ENCODE results near the gene PRKAR1B.

PRKAR1B gene

DNA sequence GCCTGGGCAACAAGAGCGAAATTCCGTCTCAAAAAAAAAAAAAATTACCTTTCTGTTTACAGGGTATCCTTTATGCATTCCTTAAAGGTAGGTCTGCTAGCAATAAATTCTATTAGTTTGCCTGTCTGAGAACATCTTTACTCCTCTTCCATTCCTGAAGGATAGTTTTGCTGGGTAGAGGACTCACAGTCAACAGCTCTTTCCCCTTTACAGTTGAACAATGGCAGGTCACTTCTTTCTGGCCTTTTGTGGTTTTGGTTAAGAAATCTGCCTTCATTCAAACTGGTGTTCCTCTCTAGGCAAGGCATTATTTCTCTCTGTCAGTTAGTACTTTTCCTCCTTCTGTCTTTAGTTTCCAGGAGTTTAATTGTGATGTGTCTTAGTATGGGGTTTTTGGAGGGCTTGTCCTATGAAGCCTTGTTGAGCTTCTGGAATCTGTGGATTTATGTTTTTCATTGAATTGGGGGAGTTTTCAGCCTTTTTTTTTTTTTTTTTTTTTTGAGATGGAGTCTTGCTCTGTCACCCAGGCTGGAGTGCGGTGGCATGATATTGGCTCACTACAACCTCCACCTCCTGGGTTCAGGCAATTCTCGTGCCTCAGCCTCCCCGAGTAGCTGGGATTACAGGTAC is 5.3 kb downstream of the PRKAR1B start:
- no peak for DNase-seq

DNA sequence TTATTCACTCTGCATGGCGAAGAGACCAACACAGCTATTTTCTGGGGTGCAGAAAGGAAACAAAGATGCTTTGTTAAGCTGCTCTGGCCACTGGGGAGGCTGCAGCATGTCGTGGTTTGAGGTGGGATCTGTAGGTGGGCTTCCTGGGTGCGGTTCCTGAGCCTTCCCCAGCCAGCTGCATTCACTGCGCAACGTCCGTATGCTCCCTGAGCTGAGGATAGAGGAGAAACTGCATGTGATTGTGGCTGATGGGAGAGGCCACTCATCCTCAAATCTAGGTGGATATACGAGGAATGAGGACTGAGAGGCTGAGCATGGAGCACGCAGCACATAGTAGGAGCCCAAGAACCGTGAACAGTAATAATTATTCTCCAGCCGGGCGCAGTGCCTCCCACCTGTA is 10.4 kb downstream of the PRKAR1B start:
- DNase-seq = no peak

DNA sequence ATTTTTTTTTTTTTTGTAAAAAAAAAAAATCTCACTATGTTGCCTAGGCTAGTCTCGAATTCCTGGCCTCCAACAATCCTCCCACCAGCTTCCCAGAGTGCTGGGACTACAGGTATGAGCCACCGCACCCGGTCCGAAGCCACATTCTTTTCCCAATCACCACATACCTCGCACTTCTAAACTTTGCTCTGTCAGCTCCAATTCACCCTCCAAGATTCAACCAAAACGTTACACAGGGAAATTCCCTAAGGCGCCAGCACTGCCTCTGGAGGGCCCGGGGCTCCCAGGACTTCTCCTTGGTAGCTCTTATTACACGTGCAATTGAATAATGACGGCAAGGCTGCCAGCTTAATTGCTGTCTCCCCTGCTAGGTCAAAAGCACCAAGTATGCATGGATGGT is 10.9 kb downstream of the PRKAR1B start:
- DNase-seq = no peak

DNA sequence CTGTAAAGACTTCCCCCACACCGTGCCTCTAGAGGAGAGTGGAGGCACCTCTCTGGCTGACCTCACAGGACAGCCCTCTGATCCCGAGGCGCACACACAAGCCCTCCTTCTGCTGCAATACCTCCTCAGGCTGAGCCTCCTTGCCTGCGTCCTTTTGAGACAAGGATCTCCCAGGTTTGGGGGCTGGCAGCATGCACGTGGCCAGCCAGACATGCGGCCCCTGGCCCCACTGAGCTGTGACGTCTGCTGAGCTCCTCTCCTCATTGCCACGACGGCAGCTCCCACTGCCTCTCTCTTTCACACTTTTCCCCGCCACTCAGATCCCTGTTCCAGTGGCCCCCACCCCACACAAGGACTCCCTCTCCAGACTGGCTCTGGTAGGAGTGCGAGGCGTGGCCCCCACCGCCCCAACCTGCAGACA is 12.8 kb downstream of the PRKAR1B start:
- no peak for DNase-seq

DNA sequence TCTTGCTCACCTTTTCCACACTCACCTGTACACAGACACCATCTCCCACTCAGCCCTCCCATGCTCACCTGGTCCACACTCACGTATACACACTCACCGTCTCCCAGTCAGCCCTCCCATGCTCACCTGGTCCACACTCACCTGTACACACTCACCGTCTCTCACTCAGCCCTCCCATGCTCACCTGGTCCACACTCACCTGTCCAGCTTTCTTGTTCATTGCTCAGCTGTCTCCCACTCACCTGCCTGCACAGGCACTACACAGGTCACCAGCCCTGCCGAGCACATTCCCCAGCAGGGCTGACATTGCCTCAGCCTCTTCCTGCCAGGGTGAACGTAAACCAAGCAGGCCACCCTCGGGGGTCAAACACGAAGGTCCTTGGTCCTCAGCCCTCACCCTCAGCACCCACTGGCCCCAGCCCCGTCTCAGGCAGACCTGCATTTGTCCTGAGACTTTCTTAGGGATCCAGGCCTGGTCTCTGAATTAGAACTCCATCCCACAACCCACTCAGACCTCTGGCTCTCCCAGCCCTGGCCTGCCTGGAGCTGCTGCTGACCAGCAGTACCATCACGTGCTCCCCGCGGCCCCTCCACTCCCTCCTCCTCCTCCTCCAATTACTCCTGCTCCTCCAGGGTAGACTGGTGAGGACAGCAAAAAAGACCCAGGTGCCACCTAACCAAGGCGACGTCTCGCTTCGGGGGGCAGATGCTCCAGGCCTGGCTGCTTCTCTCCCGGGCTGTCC is 13.4 kb downstream of the PRKAR1B start:
- no peak for DNase-seq

DNA sequence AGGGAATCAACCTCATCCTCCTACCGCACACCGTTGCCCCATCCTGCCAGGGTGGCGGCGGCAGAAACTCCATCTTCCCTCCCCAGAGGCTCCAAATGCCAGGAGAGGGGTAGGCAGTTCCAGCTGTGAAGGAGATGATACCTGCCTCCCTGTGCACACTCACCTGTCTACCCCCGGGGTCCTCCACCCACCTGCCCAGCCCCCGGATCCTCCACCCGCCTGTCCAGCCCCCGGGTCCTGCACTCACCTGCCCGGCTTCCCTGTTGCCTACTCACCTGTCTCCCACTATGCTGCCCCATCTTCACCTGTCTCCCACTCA is 14.0 kb downstream of the PRKAR1B start:
- no peak for DNase-seq

DNA sequence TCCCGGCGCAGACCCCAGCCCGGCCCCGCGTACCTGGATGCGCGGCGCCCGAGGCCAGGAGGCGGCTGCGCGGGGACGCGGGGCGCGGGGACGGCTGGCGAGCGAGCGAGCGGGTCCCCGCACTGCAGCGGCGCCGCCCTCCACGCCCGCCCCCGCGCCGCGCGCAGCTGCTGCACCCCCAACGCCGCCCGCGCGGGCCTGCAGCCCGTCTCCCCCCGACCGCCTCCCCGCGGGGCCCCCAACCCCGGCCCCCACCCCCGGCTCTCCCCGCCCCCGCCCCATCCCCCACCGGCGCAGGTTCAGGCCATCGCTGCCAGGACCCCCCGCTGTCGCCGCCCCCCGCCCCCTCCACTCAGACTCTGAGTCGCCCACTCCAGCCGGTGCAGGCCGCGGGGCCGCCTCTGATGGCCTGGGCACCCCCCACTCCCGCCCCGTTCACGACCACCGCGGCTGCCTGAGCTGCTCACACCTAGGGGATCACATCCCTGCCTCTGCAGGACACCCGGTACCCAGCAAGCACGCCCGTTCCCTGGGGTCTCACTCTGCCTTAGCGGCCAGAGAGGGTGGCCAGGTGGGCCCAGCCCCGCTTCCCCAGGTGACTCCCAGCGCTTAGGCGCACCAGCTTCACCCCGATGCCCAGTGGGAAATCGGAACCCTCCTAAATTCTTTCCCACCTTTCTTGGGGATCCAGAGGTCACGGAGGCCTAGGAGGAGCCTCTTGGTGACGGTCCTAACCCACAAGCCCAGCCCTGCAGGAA is 14.5 kb downstream of the PRKAR1B start:
- DNase-seq = no peak

DNA sequence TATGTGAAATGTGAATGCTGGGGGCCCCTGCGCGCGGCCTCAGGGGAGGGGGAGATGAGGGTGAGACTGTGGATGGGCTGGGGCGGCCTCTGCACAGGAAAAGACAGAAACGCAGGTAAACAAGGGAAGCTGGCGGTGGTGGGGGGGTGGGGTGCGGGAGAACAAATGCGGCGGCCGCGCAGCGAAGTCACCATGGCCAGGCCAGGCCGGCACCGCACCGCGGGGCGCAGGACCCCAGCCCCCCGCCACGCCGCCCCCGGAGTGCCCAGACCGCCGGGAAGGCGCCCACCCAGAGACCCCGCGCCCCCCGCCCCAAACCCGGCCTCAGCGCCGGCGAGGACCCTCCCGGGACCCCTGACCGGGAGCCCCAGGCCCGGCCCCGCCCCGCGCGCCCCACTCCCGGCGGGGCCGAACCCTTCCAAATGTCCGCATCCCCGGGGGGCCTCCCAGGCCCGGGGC is 15.1 kb downstream of the PRKAR1B start:
- no peak for DNase-seq

DNA sequence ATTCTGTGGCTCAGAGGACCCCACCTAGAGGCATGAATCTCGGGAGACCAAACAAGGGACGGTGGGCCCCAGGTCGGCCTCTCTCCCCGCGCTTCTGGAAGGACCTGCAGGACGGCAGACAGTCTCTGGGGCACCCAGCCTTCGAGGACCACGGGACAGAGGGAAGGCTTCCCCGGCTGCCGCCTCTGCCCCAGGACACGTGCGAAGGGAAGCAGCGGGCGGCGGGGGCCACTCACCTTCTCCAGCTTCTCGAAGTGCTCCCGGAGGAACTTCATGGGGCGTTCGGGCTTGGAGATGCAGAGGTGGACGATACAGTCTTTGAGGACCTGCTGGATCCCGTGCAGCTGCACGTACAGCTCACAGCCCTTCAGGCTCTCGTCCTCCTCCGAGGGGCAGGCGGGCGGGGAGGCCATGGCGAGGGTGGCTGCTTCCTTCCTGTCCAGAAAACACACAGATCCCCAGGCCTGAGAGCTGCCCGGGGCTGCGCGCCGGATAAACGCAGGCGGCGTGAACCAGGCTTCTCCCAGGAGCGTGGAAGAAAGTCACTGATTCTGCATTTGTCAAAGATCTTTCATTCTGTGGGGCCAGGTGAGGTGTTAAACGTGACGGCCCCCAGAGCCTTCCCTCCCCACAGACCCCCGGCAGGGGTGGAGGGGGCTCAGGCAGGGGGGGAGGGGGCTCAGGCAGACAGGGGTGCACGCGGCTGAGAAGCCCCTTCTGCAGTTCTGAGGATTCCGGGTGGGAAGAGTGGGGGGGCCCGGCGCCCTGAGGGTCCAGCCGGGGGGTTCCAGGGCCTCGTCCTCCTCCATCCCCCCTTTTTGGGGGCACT is 15.8 kb downstream of the PRKAR1B start:
- DNase-seq = no peak

DNA sequence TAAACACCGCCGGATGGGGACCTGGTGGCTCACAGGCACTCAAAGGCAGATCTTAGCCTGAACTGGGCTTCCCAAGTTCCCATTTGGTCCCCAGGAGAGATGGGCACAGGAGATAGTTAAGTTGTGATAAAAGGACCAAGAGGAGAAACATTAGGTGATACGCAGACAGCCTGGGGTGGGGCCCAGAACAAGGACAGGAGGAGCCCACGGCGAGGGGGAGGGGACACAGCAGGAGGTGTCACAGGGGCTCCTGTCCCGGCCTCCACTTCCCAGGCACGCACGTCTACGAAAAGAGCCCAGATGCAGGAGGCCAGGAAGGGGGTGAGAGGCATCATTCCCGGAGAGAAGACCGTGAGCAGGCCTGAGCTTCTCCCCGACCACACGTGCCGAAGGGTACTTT is 16.9 kb downstream of the PRKAR1B start:
- no peak for DNase-seq

DNA sequence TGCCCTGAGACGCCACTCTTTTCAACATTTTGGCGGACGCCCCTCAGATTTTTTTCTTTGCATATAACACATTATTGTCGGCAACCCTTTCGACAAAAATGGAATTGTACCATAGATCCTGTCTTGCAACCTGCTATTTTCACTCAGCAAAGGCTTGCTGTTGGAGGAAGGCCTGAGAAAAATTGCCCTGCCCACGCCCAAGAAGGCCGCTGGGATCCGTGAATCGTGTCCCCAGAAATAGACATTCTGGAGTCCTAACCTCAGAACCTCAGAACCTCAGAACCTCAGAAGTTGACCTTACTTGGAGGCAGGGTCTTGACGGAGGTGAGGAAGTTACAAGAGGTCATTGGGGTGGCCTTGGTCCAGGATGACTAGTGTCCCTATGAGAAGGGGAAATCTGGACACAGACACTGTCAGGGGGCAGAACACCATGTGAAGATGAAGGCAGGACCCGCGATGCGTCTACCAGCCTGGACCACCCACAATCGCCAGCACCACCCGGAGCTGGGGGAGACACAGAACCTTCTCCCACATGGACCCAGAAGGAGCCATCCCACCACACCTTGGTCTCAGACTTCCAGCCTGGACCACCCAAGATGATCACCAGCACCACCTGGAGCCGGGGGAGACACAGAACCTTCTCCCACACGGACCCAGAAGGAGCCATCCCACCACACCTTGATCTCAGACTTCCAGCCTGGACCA is 19.6 kb downstream of the PRKAR1B start:
- DNase-seq = no peak

DNA sequence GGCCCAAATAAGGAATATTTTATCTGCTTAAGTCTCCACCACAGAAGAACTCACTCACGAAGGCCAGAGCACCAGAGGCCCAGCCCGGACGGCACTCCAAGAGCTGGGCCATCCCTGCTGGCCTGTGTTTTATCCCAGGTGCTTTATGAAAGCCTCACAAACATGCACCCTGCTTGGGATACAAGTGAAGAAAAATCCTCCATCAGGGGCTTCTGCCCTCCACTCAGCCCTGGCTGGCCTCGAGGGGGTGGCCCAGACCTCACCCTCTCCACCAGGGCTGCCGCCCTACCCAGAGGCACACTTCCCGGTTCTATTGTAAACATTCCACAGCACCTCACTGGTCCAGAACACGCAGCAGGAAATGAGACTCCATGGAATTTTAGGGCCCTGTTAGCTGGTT is 20.4 kb downstream of the PRKAR1B start:
- no peak for DNase-seq

DNA sequence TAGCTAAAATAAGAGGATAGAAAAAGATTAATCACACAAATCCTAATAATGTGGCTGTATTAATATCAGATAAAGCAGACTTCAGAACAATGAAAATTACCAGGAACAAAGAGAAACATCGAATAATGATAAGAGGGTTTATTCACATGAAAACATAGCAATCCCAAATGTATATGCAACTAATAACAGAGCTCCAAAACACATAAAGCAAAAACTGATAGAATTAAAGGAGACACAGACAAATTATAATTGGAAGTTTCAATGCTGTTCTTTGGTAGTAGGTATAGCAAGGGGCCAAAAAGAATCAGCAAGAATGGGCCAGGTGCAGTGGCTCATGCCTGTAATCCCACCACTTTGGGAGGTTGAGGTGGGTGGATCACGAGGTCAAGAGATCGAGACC is 24.0 kb downstream of the PRKAR1B start:
- no peak for DNase-seq

DNA sequence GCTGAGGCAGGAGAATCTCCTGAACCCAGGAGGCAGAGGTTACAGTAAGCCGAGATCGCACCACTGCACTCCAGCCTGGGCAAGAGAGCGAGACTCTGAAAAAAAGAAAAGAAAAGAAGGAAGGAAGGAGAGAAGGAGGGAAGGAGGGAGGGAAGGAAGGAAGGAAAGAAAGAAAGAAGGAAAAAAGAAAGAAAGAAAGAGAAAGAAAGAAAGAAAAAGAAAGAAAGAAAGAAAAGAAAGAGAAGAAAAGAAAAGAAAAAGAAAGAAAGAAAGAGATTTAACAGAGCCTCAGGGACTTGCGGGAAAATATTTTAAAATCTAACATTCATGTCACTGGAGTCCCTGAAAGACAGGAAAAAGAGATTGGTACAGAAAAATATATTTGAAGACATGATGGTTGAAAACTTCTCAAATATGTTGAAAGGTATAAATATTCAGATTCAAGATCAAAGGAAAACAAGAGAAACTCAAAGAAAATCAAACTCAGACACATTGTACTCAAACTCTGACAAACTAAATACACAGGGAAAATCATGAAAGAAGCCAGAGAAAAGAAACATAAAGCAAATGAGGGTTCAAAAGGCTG is 25.9 kb downstream of the PRKAR1B start:
- DNase-seq = no peak

DNA sequence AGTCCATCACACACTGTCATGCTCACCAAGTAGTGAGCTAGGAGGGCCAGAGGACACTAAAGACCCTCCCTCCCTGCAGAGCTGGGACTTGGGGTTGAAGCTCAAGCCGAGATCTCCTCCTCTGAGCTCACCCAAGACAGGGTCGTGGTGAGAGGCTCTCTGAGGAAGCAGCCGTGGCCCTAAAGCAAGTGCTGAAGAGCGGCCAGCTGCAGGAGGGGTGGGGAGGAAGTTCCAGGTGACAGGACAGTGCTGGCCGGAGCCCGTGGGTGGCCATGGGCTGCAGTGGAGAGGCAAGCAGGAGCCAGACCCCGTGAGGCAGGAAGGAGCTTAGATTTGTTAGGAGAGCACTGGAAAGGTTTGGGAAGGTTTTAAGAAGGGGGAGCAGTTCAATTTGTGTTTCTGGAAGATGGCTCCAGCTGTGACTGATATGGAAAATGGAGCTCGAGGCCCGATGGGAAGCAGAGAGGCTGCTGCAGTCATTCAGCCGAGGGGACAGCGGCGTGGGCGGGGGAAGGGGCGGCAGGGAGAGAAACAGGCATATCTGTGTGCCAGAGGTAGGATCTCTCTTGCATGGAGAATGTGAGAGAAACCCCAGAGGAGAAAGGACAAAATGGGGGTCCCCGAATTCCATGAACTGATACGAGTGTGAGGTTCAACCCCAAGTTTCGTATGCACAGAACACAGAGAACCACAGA is 27.5 kb downstream of the PRKAR1B start:
- DNase-seq = no peak

DNA sequence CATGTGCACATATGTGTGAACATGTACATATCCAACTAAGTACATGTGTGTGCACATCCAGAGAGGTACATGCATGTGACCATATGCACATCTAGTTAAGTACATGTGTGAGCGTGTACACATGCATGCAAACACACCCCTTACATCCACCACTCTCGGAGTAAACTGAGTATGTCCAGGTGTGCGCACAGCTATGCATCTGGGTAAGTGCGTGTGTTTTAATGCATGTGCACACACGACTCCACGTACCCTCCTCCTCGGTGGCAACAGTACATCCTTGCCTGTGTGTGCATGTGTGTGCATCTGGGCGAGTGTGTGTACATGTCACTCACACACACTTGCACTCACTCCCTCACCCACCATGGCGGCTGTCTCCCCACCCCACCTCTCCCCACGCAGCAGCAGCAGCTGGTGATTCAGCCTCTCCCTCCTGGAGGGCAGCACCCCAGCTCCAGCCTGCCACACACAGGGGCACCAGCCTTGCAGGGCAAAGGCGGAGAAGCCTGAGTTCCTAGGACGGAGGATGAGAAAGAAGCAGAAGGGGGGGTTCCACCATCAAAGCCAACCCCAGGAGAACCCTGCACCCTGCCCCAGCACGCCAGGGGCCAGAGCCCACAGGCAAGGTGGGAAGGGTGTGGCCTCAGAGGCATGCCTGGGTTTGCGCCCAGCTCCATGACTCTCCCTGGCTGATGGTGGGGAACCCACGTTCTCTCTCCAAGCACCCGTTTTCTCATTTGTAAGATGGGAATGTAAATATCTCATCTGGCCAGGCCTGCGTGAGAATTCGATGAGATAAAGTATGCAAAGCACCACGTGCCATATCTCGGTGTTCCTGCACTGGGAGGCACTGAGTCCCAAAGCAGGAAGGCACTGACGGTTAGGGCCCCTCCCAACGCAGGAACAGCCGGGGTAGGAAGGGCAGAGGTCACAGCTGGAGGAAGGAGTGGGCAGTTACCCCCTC is 28.3 kb downstream of the PRKAR1B start:
- DNase-seq = no peak

DNA sequence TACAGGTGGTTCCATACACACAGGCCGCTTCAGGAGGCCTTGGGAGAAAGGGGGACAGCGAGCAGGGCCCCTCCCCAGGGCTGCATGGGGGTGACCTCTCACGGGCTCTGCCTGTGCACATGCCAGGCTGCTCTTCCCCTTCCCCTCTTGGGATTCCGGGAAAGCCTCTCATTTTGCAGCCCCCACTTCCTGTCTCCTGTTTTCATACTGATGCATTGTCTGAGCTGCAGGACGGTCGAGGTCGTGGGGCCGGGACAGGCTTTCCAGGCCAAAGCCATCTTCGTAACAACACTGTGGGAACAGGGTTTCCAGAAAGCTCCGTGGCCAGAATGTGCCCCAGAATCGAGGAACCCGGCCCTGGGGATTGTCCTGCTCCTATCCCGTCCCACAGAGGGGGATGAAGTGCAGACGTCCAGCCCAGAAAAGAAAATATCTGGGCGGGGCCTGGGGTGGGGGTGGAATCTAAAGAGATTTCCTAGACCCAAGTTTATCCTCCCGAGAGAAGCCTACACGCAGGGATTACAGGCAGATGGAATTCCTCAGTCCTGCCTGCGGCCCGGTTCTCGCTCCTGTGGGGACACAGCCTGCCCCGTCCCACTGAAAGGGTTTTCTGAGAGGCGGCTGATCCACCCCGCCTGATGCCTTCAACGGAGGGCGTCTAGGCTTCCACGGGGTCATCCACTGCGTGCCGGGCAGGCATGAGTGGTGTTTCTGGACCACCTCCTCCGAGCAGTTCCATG is 30.1 kb downstream of the PRKAR1B start:
- no peak for DNase-seq

DNA sequence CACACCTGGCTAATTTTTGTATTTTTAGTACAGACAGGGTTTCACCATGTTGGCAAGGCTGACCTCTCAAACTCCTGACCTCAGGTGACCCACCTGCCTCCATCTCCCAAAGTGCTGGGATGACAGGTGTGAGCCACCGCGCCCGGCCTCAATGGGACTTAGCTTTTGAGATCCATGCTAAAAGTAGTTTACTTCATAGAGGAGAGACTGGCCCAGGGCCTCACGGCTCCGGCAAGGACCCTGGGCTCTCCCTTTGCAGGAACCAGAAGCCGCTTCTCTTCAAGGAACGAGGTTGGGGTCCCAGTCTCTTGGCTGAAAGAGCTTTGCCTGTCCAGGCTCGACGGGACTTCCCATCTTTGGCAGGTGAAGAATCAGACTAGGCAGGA is 30.7 kb downstream of the PRKAR1B start:
- DNase-seq = no peak

DNA sequence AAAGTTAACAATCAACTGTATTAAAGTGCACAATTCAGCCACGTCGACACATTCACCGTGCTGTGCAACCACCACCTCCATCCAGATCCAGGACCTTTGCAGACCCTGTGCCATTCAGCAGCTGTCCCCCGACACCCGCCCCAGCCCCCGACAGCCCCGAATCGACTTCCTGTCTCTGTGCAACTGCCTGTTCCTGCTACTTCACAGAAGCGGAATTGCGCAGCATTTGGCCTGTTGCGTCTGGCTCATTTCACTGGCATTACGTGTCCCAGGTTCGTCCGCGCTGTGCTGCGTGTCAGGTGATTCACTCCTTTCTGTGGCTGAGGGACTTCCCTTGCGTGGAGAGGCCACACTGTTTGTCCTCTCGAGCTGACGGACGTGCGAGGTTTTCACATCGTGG is 33.8 kb downstream of the PRKAR1B start:
- DNase-seq = no peak
